PFSK-1 (cell line): ENCODE results near the gene DDHD1.

Source experiments
- POLR2AphosphoS5 ChIP-seq: IDR thresholded peaks from 2 replicates; pipeline ENCODE4 v1.6.1; 2012; ENCODE audit warnings: low read depth, mild to moderate bottlenecking, control low read depth, low read length, moderate library complexity
- TAF1 ChIP-seq: IDR thresholded peaks from 2 replicates; pipeline ENCODE4 v1.6.1; 2012; ENCODE audit warnings: low read length, control low read depth, borderline replicate concordance; ENCODE audit not compliant: insufficient read depth

DNA sequence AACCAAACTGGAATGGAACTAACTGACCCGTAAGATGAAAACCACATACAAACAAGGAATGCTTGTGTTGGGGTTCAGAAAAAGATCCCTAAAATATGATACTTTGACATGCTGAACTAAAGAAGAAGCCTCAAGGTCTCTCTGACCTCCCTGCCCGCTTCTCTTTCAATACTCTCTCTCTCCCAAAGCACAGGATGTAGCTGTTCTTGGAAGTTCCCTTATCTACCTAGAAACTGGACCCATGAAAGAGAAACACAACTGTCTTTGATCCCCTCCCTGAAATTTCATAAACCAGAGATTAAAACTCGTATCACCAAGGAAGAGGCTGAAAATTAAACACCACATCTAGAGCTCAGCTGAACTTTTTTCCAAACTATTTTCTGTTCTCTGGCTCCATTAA, 125.6 kb downstream of the DDHD1 start:
- no peak for TF ChIP-seq TAF1
- TF ChIP-seq POLR2AphosphoS5 = no peak
